BJ (cell line): Measurements from ENCODE around the gene CFAP70. TPM values are rescaled to one million over a fixed set of nuclear protein-coding genes. Genes with fewer than 3 reads are reported as not detected.

Experiments
- CTCF ChIA-PET: fragments of 350-600 bp; formaldehyde crosslinking; extraction: SDS; loops from one replicate; lab custom pipeline; 2021; ENCODE audit warnings: antibody characterized with exemption, inconsistent platforms; lab: Yijun Ruan, JAX
- POLR2A ChIA-PET: fragments of 300-600 bp; sonication (Branson Sonifier 250); formaldehyde crosslinking; extraction: SDS; loops from one replicate; lab custom pipeline; 2021; ENCODE audit warnings: antibody characterized with exemption; lab: Charles Lee
- DNase-seq: peaks from one replicate; pipeline ENCODE4 v3.0.0-alpha.2; 2011; ENCODE audit warnings: low read depth
- H3K27me3 ChIP-seq: 2 replicates; pipeline ENCODE4 v1.6.0; 2011; ENCODE audit warnings: low read length; ENCODE audit not compliant: control insufficient read depth, insufficient read depth
- H3K36me3 ChIP-seq: 2 replicates; pipeline ENCODE4 v1.5.1; 2011; ENCODE audit warnings: low read length; ENCODE audit not compliant: control insufficient read depth, insufficient read depth
- H3K4me3 ChIP-seq: 2 replicates; pipeline ENCODE4 v1.5.1; 2011; ENCODE audit warnings: low read depth, mild to moderate bottlenecking, control low read depth, low read length
- CTCF ChIP-seq: IDR thresholded peaks from 2 replicates; pipeline ENCODE4 v1.5.1; 2011; ENCODE audit warnings: low read depth, mild to moderate bottlenecking, control low read depth, inconsistent platforms, low read length, moderate library complexity; ENCODE audit not compliant: insufficient read depth
- polyA plus RNA-seq: library from polyadenylated mRNA; depleted of rRNA; stranded (reverse); fragments of >200 nt; gene quantifications from 2 replicates; pipeline ENCODE4 v1.2.3, GENCODE V29; 2011

The CFAP70 gene
- polyA plus RNA-seq, 1 experiment, result 0.37 TPM

- peaks cover 3% of the 10 kb centered on the region; the same call in 1 of the 2 replicates for H3K36me3 ChIP-seq
- CTCF ChIA-PET, result no interaction called here
- POLR2A ChIA-PET, result no interaction called here
- no peak overlapping the region for H3K4me3 ChIP-seq
- no peak for DNase-seq
- TF ChIP-seq CTCF, result no peak
- H3K27me3 ChIP-seq, result no peaks in the 10 kb centered on the region
Observed at GRCh38 chr10:73220989-73221388, 137.7 kb downstream of the CFAP70 start.

GRCh38 chr10:73219384-73219783 is 139.3 kb downstream of the CFAP70 start:
- Histone ChIP-seq H3K36me3 (peaks cover 3% of the 10 kb centered on the region; the same call in 1 of the 2 replicates), H3K4me3 (no peak overlapping the region), H3K27me3 (no peaks in the 10 kb centered on the region)
- ChIA-PET POLR2A (interaction anchor here (0.5 kb wide), 1 partner anchor 1025 kb away, joined by 3 read pairs; no protein-coding TSS in a partner anchor), CTCF (no interaction called here)
- no peak for DNase-seq
- TF ChIP-seq CTCF, result no peak

GRCh38 chr10:73218431-73219191 is 140.1 kb downstream of the CFAP70 start:
- peaks cover 3% of the 10 kb centered on the region; the same call in 1 of the 2 replicates for H3K36me3 ChIP-seq
- ChIA-PET POLR2A (interaction anchor here (0.5 kb wide), 1 partner anchor 1026 kb away, joined by 3 read pairs; no protein-coding TSS in a partner anchor), CTCF (interaction anchor here (0.7 to 1.7 kb wide), 3 partner anchors 9 to 62 kb away, joined by 3 to 4 read pairs (median 3); no protein-coding TSS in a partner anchor)
- H3K27me3 ChIP-seq, result no peaks in the 10 kb centered on the region
- DNase-seq, result no peak
- no peak overlapping the region for H3K4me3 ChIP-seq
- peak; percentile 41 for TF ChIP-seq CTCF

- ChIA-PET POLR2A (no interaction called here), CTCF (interaction anchor here (1.2 to 1.7 kb wide), 3 partner anchors 10 to 29 kb away, joined by 3 to 4 read pairs (median 3); partner anchors contain the start of gene DNAJC9)
- Histone ChIP-seq H3K27me3 (no peaks in the 10 kb centered on the region), H3K4me3 (no peak overlapping the region), H3K36me3 (peaks cover 3% of the 10 kb centered on the region; the same call in 1 of the 2 replicates)
- no peak for DNase-seq
- no peak for TF ChIP-seq CTCF
Observed at GRCh38 chr10:73217628-73218027, 141.0 kb downstream of the CFAP70 start.

- CTCF ChIA-PET, result interaction anchor here (0.6 to 1.5 kb wide), 2 partner anchors 9 to 41 kb away, joined by 3 read pairs; no protein-coding TSS in a partner anchor
- H3K4me3 ChIP-seq, result no peak overlapping the region
- no peak for TF ChIP-seq CTCF
- peaks cover 3% of the 10 kb centered on the region; the same call in 1 of the 2 replicates for H3K36me3 ChIP-seq
- POLR2A ChIA-PET, result no interaction called here
- DNase-seq, result no peak
- H3K27me3 ChIP-seq, result no peaks in the 10 kb centered on the region
Observed at GRCh38 chr10:73215749-73216148, 142.9 kb downstream of the CFAP70 start.
